ENCODE data around the gene VIM. TPM values are rescaled to one million over a fixed set of nuclear protein-coding genes. Genes with fewer than 3 reads are reported as not detected.

Gene VIM
- total and polyA plus RNA-seq, 12 donors, result 200 to 1,377 (median 723) TPM

- WGBS, 4 donors, result 93 to 96% (median 94%) methylated on average over 12 of the region's 12 CpGs
- intact Hi-C loops (cut with DNase I), result loop anchor here in 1 of 2 donors (10.0 kb wide), 1 partner anchor 1138 kb away; no protein-coding TSS in a partner anchor
- H3K9me3 ChIP-seq (replicated peaks in 1 of 3), result peaks cover 0 to 2% (median 0%) of the 10 kb centered on the region in 3 donors
- no peak overlapping the region for H3K4me3 ChIP-seq
- no peaks in the 10 kb centered on the region for H3K36me3 ChIP-seq (replicated peaks in 1 of 2)
- no peaks in the 10 kb centered on the region for H3K27me3 ChIP-seq
- no peak for DNase-seq
- no peak for TF ChIP-seq CTCF (IDR thresholded peaks at IDR 0.05)
- no peak for TF ChIP-seq POLR2A (IDR thresholded peaks at IDR 0.05)
- H3K4me1 ChIP-seq (replicated peaks in 1 of 2), result no peaks in the 10 kb centered on the region
- H3K27ac ChIP-seq, result no peak overlapping the region
Observed at GRCh38 chr10:17272648-17273047, 44.6 kb downstream of the VIM start.

GRCh38 chr10:17273403-17273802 lies 45.4 kb downstream of the VIM start:
- H3K27me3 ChIP-seq, result no peaks in the 10 kb centered on the region
- no peak for DNase-seq
- TF ChIP-seq CTCF (IDR thresholded peaks at IDR 0.05) (no peak), POLR2A (IDR thresholded peaks at IDR 0.05) (no peak)
- H3K4me3 ChIP-seq, result no peak overlapping the region
- H3K27ac ChIP-seq, result no peak overlapping the region
- no peaks in the 10 kb centered on the region for H3K36me3 ChIP-seq (replicated peaks in 1 of 2)
- WGBS, 4 donors, result 55 to 70% (median 66%) methylated on average over 2 of the region's 2 CpGs
- H3K4me1 ChIP-seq (replicated peaks in 1 of 2), result no peaks in the 10 kb centered on the region
- intact Hi-C loops (cut with DNase I), result loop anchor here in 1 of 2 donors (10.0 kb wide), 1 partner anchor 1139 kb away; no protein-coding TSS in a partner anchor
- H3K9me3 ChIP-seq (replicated peaks in 1 of 3), result peaks cover 0 to 4% (median 0%) of the 10 kb centered on the region in 3 donors

- Histone ChIP-seq H3K27ac (no peak overlapping the region), H3K27me3 (no peaks in the 10 kb centered on the region), H3K9me3 (replicated peaks in 1 of 3) (peaks cover 0 to 4% (median 0%) of the 10 kb centered on the region in 3 donors), H3K4me1 (replicated peaks in 1 of 2) (no peaks in the 10 kb centered on the region), H3K36me3 (replicated peaks in 1 of 2) (no peaks in the 10 kb centered on the region), H3K4me3 (no peak overlapping the region)
- DNase-seq, result no peak
- no peak for TF ChIP-seq POLR2A (IDR thresholded peaks at IDR 0.05)
- TF ChIP-seq CTCF (IDR thresholded peaks at IDR 0.05), result no peak
- intact Hi-C loops (cut with DNase I), result loop anchor here in 1 of 2 donors (10.0 kb wide), 1 partner anchor 1142 kb away; no protein-coding TSS in a partner anchor
- WGBS, 4 donors, result 77 to 83% (median 81%) methylated on average over 9 of the region's 9 CpGs
Observed at GRCh38 chr10:17276756-17277424, 48.8 kb downstream of the VIM start.

GRCh38 chr10:17278607-17279240 lies 50.7 kb downstream of the VIM start:
- intact Hi-C loops (cut with DNase I), result loop anchor here in 1 of 2 donors (10.0 kb wide), 1 partner anchor 1144 kb away; no protein-coding TSS in a partner anchor

More at GRCh38 chr10:17278607-17279240, 50.7 kb downstream of the VIM start:
- Histone ChIP-seq H3K4me3 (no peak overlapping the region), H3K4me1 (replicated peaks in 1 of 2) (no peaks in the 10 kb centered on the region), H3K27ac (no peak overlapping the region), H3K27me3 (no peaks in the 10 kb centered on the region), H3K36me3 (replicated peaks in 1 of 2) (no peaks in the 10 kb centered on the region), H3K9me3 (replicated peaks in 1 of 3) (peaks cover 0 to 4% (median 0%) of the 10 kb centered on the region in 3 donors)
- no peak for TF ChIP-seq POLR2A (IDR thresholded peaks at IDR 0.05)
- no peak for DNase-seq
- WGBS, 4 donors, result 71 to 76% (median 72%) methylated on average over 4 of the region's 4 CpGs

Measured in adrenal gland (tissue), 12 donors.